Suprapubic skin (tissue), 3 donors: Measurements from ENCODE around the gene FBXL19.

Experiments used
- POLR2AphosphoS5 ChIP-seq, 3 donors: sonication (generic); formaldehyde crosslinking; IDR thresholded peaks; one replicate each; pipeline ENCODE4 v1.6.1; 2017; ENCODE audit warnings: antibody characterized with exemption in 3 of 3
- TF ChIP-seq, protein P1 (sequence below), 2 donors: fragments of 200-600 bp in 1 of 2; fragments of 450-650 bp in 1 of 2; sonication (generic) in 1 of 2; IDR thresholded peaks; one replicate each; pipeline ENCODE4 v1.5.1; 2016 to 2019; ENCODE audit warnings: antibody characterized with exemption in 2 of 2, mild to moderate bottlenecking in 1 of 2, moderate library complexity in 1 of 2

DNA sequence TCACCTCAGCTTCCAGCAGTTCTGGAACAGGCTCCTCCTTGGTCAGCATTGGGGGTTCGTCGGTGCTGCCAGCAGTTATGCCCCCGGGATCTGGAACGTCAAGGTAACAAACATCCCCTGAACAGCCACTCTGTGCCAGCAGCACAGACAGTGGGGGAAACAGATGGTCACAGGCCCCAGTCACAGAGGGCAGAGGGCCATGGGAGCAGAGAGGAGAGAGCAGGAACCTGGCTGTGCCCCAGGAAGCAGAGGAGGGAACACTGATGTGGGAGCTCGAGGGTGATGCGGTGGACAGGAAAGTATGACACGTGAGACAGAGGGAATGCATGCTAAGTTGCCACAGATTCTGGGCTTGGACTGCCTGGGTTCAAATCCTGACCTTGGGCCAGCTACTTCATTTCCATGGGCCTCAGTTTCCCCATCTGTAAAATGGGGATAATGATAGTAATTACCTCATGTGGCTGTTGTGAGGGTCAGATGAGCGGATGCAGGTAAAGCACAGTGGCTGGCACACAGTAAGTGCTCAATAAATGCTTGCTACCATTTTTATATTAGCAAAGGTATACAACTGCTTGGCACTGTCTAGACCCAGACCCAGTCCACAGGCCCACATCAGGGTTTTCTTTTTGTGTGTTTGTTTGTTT lies 34.4 kb upstream of the FBXL19 start:
- TF ChIP-seq, protein P1, sequence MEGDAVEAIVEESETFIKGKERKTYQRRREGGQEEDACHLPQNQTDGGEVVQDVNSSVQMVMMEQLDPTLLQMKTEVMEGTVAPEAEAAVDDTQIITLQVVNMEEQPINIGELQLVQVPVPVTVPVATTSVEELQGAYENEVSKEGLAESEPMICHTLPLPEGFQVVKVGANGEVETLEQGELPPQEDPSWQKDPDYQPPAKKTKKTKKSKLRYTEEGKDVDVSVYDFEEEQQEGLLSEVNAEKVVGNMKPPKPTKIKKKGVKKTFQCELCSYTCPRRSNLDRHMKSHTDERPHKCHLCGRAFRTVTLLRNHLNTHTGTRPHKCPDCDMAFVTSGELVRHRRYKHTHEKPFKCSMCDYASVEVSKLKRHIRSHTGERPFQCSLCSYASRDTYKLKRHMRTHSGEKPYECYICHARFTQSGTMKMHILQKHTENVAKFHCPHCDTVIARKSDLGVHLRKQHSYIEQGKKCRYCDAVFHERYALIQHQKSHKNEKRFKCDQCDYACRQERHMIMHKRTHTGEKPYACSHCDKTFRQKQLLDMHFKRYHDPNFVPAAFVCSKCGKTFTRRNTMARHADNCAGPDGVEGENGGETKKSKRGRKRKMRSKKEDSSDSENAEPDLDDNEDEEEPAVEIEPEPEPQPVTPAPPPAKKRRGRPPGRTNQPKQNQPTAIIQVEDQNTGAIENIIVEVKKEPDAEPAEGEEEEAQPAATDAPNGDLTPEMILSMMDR (IDR thresholded peaks at IDR 0.05) = no peak
- TF ChIP-seq POLR2AphosphoS5 (IDR thresholded peaks at IDR 0.05) = no peak
